Measurements from ENCODE around the gene AHNAK2.

DNA sequence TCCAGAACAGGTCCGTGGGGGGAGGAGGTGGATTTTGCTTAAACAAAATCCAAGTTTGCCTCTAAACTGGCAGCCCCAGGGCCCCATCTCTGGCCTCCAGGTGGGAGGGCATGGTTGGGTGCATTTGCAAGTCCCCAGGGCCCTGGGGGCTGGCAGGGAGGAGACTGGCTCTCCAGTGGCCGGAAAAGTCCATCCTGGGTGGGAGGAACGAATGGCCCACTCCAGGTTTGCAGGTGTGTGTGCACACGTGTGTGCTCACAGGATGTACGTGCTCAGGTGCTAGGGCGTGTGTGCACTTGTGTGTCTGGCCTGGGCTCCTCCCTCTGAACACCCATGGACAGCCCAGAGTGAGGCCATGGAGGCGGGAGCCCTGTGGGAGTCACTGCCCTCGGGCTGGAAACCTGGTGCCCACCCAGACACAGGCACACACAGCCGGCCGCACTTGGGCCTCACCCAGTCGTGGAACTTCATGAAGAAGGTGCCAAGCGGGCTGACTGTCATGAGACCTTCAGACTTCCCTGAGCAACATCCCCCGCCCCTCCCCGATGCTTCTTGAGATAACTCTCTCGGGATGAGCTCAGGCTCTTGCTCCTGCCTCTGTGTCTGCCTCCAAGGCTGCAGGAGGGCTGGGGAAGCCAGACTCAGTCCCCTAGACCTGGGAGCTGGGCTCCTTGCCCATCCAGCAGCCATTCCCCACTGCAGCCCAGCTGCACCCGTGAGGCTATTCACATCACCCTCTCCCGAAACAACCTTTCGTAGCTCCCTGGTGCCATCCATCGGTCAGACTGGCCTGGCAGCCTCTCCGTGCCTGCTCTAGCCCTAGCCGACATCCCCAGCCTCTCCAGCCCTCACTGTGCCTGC lies 9.4 kb downstream of the AHNAK2 start:
- TF ChIP-seq, protein P1, sequence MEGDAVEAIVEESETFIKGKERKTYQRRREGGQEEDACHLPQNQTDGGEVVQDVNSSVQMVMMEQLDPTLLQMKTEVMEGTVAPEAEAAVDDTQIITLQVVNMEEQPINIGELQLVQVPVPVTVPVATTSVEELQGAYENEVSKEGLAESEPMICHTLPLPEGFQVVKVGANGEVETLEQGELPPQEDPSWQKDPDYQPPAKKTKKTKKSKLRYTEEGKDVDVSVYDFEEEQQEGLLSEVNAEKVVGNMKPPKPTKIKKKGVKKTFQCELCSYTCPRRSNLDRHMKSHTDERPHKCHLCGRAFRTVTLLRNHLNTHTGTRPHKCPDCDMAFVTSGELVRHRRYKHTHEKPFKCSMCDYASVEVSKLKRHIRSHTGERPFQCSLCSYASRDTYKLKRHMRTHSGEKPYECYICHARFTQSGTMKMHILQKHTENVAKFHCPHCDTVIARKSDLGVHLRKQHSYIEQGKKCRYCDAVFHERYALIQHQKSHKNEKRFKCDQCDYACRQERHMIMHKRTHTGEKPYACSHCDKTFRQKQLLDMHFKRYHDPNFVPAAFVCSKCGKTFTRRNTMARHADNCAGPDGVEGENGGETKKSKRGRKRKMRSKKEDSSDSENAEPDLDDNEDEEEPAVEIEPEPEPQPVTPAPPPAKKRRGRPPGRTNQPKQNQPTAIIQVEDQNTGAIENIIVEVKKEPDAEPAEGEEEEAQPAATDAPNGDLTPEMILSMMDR (IDR thresholded peaks at IDR 0.05), result no peak
- TF ChIP-seq EP300 (IDR thresholded peaks at IDR 0.05), result no peak
- TF ChIP-seq POLR2A (IDR thresholded peaks at IDR 0.05), result no peak

Data from ovary (tissue), 3 donors.